22Rv1 (cell line): ENCODE measurements around the gene KYNU.

Experiments
- CTCF ChIP-seq: fragments of 450-650 bp; IDR thresholded peaks from 2 replicates; pipeline ENCODE4 v1.5.1; 2017; ENCODE audit warnings: mild to moderate bottlenecking
- ZFX ChIP-seq: fragments of 450-650 bp; IDR thresholded peaks from 2 replicates; pipeline ENCODE4 v1.6.1; 2017; ENCODE audit warnings: antibody characterized with exemption, borderline replicate concordance

GRCh38 chr2:142880279-142880678 lies 2.8 kb downstream of the KYNU start:
- TF ChIP-seq CTCF (no peak), ZFX (no peak)
